Activated CD4-positive, alpha-beta memory T cell treated with anti-CD3 and anti-CD28 coated beads, Interleukin-2, amount 10 ng/mL, durations not matched to agents 7 days and 5 days (primary cell): ENCODE data around the gene TNN. TPM values are rescaled to one million over a fixed set of nuclear protein-coding genes. Genes with fewer than 3 reads are reported as not detected.
"Not testable (repeated sequence)": the region's sequence is repeated elsewhere in the genome, so short reads cannot be mapped to it uniquely, and the experiment has no call there.

ENCODE experiments used
- CTCF ChIA-PET: fragments of 350-600 bp; sonication (Branson Sonifier 250); formaldehyde crosslinking; loops from one replicate; lab custom pipeline; 2021; ENCODE audit warnings: antibody characterized with exemption, inconsistent platforms; lab: Charles Lee
- POLR2A ChIA-PET: fragments of 350-600 bp; sonication (Branson Sonifier 250); formaldehyde crosslinking; loops from one replicate; lab custom pipeline; 2021; ENCODE audit warnings: antibody characterized with exemption; lab: Charles Lee
- DNase-seq: peaks from one replicate; pipeline ENCODE4 v3.0.0-alpha.2; 2020
- H3K27ac Mint-ChIP-seq: one replicate; pipeline ENCODE4 v1.8.0; 2021; ENCODE audit warnings: mild to moderate bottlenecking, mixed read lengths
- H3K27me3 Mint-ChIP-seq: one replicate; pipeline ENCODE4 v1.8.0; 2021; ENCODE audit warnings: mixed read lengths
- H3K36me3 Mint-ChIP-seq: one replicate; pipeline ENCODE4 v1.8.0; 2021; ENCODE audit warnings: low read depth, mixed read lengths
- H3K4me1 Mint-ChIP-seq: one replicate; pipeline ENCODE4 v1.8.0; 2021; ENCODE audit warnings: mixed read lengths
- H3K4me3 Mint-ChIP-seq: one replicate; pipeline ENCODE4 v1.8.0; 2021; ENCODE audit warnings: mild to moderate bottlenecking, mixed read lengths
- H3K9me3 Mint-ChIP-seq: one replicate; pipeline ENCODE4 v1.8.0; 2021; ENCODE audit warnings: mixed read lengths
- total RNA-seq, 2 experiments: library from RNA; stranded (reverse); gene quantifications; one replicate each; pipeline ENCODE4 v1.2.3, GENCODE V29; 2021

Gene TNN
- total RNA-seq, 2 experiments from 2014 or later = not detected

GRCh38 chr1:175040324-175040879, 27.2 kb upstream of the TNN start:
- no peak overlapping the region for H3K4me3 Mint-ChIP-seq
- ChIA-PET CTCF (interaction anchor here (1.1 to 1.3 kb wide), 3 partner anchors 9 to 106 kb away, joined by 3 to 7 read pairs (median 5); no protein-coding TSS in a partner anchor), POLR2A (no interaction called here)
- no peaks in the 10 kb centered on the region for H3K36me3 Mint-ChIP-seq
- H3K27me3 Mint-ChIP-seq = peaks cover 7% of the 10 kb centered on the region
- no peaks in the 10 kb centered on the region for H3K4me1 Mint-ChIP-seq
- DNase-seq = no peak
- no peak overlapping the region for H3K27ac Mint-ChIP-seq
- no peaks in the 10 kb centered on the region for H3K9me3 Mint-ChIP-seq

GRCh38 chr1:175042650-175043049, 25.0 kb upstream of the TNN start:
- H3K4me1 Mint-ChIP-seq = no peaks in the 10 kb centered on the region
- no peak overlapping the region for H3K4me3 Mint-ChIP-seq
- H3K36me3 Mint-ChIP-seq = no peaks in the 10 kb centered on the region
- ChIA-PET CTCF (interaction anchor here (1.8 kb wide), 1 partner anchor 14 kb away, joined by 4 read pairs; no protein-coding TSS in a partner anchor), POLR2A (no interaction called here)
- H3K9me3 Mint-ChIP-seq = no peaks in the 10 kb centered on the region
- DNase-seq = no peak
- no peak overlapping the region for H3K27ac Mint-ChIP-seq
- peaks cover 14% of the 10 kb centered on the region for H3K27me3 Mint-ChIP-seq

- no peaks in the 10 kb centered on the region for H3K9me3 Mint-ChIP-seq
- CTCF ChIA-PET = no interaction called here
- POLR2A ChIA-PET = no interaction called here
- DNase-seq = no peak
- no peak overlapping the region for H3K4me3 Mint-ChIP-seq
- peaks cover 26% of the 10 kb centered on the region for H3K27me3 Mint-ChIP-seq
- no peaks in the 10 kb centered on the region for H3K4me1 Mint-ChIP-seq
- H3K27ac Mint-ChIP-seq = no peak overlapping the region
- H3K36me3 Mint-ChIP-seq = no peaks in the 10 kb centered on the region
These were observed 23.8 kb upstream of the TNN start for GRCh38 chr1:175043824-175044223.

GRCh38 chr1:175044591-175044990, 23.0 kb upstream of the TNN start:
- CTCF ChIA-PET, H3K9me3 Mint-ChIP-seq, H3K36me3 Mint-ChIP-seq, H3K4me3 Mint-ChIP-seq, POLR2A ChIA-PET, H3K4me1 Mint-ChIP-seq, DNase-seq, H3K27ac Mint-ChIP-seq: not testable (repeated sequence)
- peaks cover 33% of the 10 kb centered on the region for H3K27me3 Mint-ChIP-seq

GRCh38 chr1:175045097-175045496, 22.5 kb upstream of the TNN start:
- Mint-ChIP-seq H3K27ac (no peak overlapping the region), H3K27me3 (peaks cover 36% of the 10 kb centered on the region), H3K36me3 (no peaks in the 10 kb centered on the region), H3K4me1 (no peaks in the 10 kb centered on the region), H3K9me3 (no peaks in the 10 kb centered on the region), H3K4me3 (no peak overlapping the region)
- POLR2A ChIA-PET = no interaction called here
- no peak for DNase-seq
- CTCF ChIA-PET = no interaction called here

GRCh38 chr1:175045519-175045918, 22.1 kb upstream of the TNN start:
- no peaks in the 10 kb centered on the region for H3K9me3 Mint-ChIP-seq
- no peak for DNase-seq
- H3K27me3 Mint-ChIP-seq = peaks cover 36% of the 10 kb centered on the region
- no peaks in the 10 kb centered on the region for H3K4me1 Mint-ChIP-seq
- CTCF ChIA-PET = no interaction called here
- POLR2A ChIA-PET = no interaction called here
- H3K4me3 Mint-ChIP-seq = no peak overlapping the region
- no peaks in the 10 kb centered on the region for H3K36me3 Mint-ChIP-seq
- H3K27ac Mint-ChIP-seq = no peak overlapping the region

GRCh38 chr1:175050992-175051391, 16.6 kb upstream of the TNN start:
- no peak overlapping the region for H3K27ac Mint-ChIP-seq
- no peak for DNase-seq
- H3K4me3 Mint-ChIP-seq = no peak overlapping the region
- POLR2A ChIA-PET = no interaction called here
- H3K9me3 Mint-ChIP-seq = no peaks in the 10 kb centered on the region
- H3K36me3 Mint-ChIP-seq = no peaks in the 10 kb centered on the region
- CTCF ChIA-PET = no interaction called here
- H3K4me1 Mint-ChIP-seq = no peaks in the 10 kb centered on the region
- H3K27me3 Mint-ChIP-seq = peaks cover 46% of the 10 kb centered on the region

GRCh38 chr1:175054736-175055135, 12.9 kb upstream of the TNN start:
- ChIA-PET CTCF (interaction anchor here (0.8 kb wide), 1 partner anchor 71 kb away, joined by 3 read pairs; no protein-coding TSS in a partner anchor), POLR2A (no interaction called here)
- Mint-ChIP-seq H3K9me3 (no peaks in the 10 kb centered on the region), H3K4me1 (peaks cover 1% of the 10 kb centered on the region), H3K27me3 (peaks cover 30% of the 10 kb centered on the region), H3K4me3 (no peak overlapping the region), H3K27ac (no peak overlapping the region), H3K36me3 (no peaks in the 10 kb centered on the region)
- no peak for DNase-seq

GRCh38 chr1:175062339-175062738, 5.3 kb upstream of the TNN start:
- H3K9me3 Mint-ChIP-seq = no peaks in the 10 kb centered on the region
- no peaks in the 10 kb centered on the region for H3K36me3 Mint-ChIP-seq
- no peak overlapping the region for H3K4me3 Mint-ChIP-seq
- POLR2A ChIA-PET = no interaction called here
- H3K27ac Mint-ChIP-seq = no peak overlapping the region
- H3K4me1 Mint-ChIP-seq = peaks cover 1% of the 10 kb centered on the region
- CTCF ChIA-PET = no interaction called here
- no peak for DNase-seq
- peaks cover 30% of the 10 kb centered on the region for H3K27me3 Mint-ChIP-seq

GRCh38 chr1:175062858-175063257, 4.8 kb upstream of the TNN start:
- no peaks in the 10 kb centered on the region for H3K36me3 Mint-ChIP-seq
- H3K27ac Mint-ChIP-seq = no peak overlapping the region
- H3K4me1 Mint-ChIP-seq = no peaks in the 10 kb centered on the region
- POLR2A ChIA-PET = no interaction called here
- no peaks in the 10 kb centered on the region for H3K9me3 Mint-ChIP-seq
- CTCF ChIA-PET = no interaction called here
- peaks cover 28% of the 10 kb centered on the region for H3K27me3 Mint-ChIP-seq
- H3K4me3 Mint-ChIP-seq = no peak overlapping the region
- DNase-seq = no peak

GRCh38 chr1:175070818-175071217, 3.2 kb downstream of the TNN start:
- Mint-ChIP-seq H3K4me3 (no peak overlapping the region), H3K27me3 (peaks cover 28% of the 10 kb centered on the region), H3K9me3 (no peaks in the 10 kb centered on the region), H3K36me3 (no peaks in the 10 kb centered on the region), H3K27ac (no peak overlapping the region), H3K4me1 (peaks cover 19% of the 10 kb centered on the region)
- DNase-seq = no peak
- ChIA-PET CTCF (no interaction called here), POLR2A (no interaction called here)

GRCh38 chr1:175071276-175071943, 3.8 kb downstream of the TNN start:
- H3K36me3 Mint-ChIP-seq = no peaks in the 10 kb centered on the region
- peaks cover 23% of the 10 kb centered on the region for H3K27me3 Mint-ChIP-seq
- H3K4me1 Mint-ChIP-seq = peaks cover 19% of the 10 kb centered on the region
- ChIA-PET POLR2A (no interaction called here), CTCF (no interaction called here)
- DNase-seq = no peak
- H3K27ac Mint-ChIP-seq = no peak overlapping the region
- no peaks in the 10 kb centered on the region for H3K9me3 Mint-ChIP-seq
- H3K4me3 Mint-ChIP-seq = no peak overlapping the region

- peak; percentile 31 for DNase-seq
- CTCF ChIA-PET = no interaction called here
- H3K27ac Mint-ChIP-seq = no peak overlapping the region
These were observed 4.7 kb downstream of the TNN start for GRCh38 chr1:175072099-175072951.

More at GRCh38 chr1:175072099-175072951, 4.7 kb downstream of the TNN start:
- Mint-ChIP-seq H3K4me3 (peak overlapping the region; percentile 38), H3K9me3 (no peaks in the 10 kb centered on the region), H3K4me1 (peaks cover 19% of the 10 kb centered on the region), H3K27me3 (peaks cover 19% of the 10 kb centered on the region), H3K36me3 (no peaks in the 10 kb centered on the region)
- POLR2A ChIA-PET = no interaction called here
